HepG2 (cell line): ENCODE data around the gene SVOPL.

Experiments used
- CREB1 ChIP-seq, 2 experiments: fragments of 450-650 bp in 1 of 2; IDR thresholded peaks; 2 replicates each; pipeline ENCODE4 v1.6.1; 2016 to 2017; ENCODE audit warnings: control low read depth in 1 of 2, mild to moderate bottlenecking in 1 of 2, missing compliant biosample characterization in 1 of 2, missing genetic modification characterization in 1 of 2
- CTCF ChIP-seq: sonication (generic); formaldehyde crosslinking; IDR thresholded peaks from 2 replicates; pipeline ENCODE4 v1.5.0; 2020; ENCODE audit warnings: mild to moderate bottlenecking, missing genetic modification reagents, moderate library complexity
- EZH2 ChIP-seq: conservative IDR thresholded peaks from 2 replicates; pipeline ENCODE4 v1.6.1; 2012; ENCODE audit warnings: mild to moderate bottlenecking, low read depth, low read length, moderate library complexity
- HIVEP1 ChIP-seq: sonication (generic); formaldehyde crosslinking; IDR thresholded peaks from 2 replicates; pipeline ENCODE4 v1.4.0; 2020; ENCODE audit warnings: mild to moderate bottlenecking, missing genetic modification reagents
- MTA3 ChIP-seq: sonication (generic); formaldehyde crosslinking; IDR thresholded peaks from 2 replicates; pipeline ENCODE4 v1.4.0; 2020; ENCODE audit warnings: missing genetic modification reagents
- NFKB2 ChIP-seq: sonication (generic); formaldehyde crosslinking; IDR thresholded peaks from 2 replicates; pipeline ENCODE4 v1.4.0; 2020; ENCODE audit warnings: missing genetic modification reagents, borderline replicate concordance
- PBX2 ChIP-seq: IDR thresholded peaks from 2 replicates; pipeline ENCODE4 v1.6.1; 2016; ENCODE audit warnings: control low read depth
- PCBP2 ChIP-seq: fragments of 200-400 bp; formaldehyde crosslinking; optimal IDR thresholded peaks from 2 replicates; pipeline ENCODE3; 2018; ENCODE audit warnings: low read length, low read depth; ENCODE audit not compliant: poor library complexity, severe bottlenecking
- RAD21 ChIP-seq: fragments of 450-650 bp; formaldehyde crosslinking; IDR thresholded peaks from 2 replicates; pipeline ENCODE4 v1.5.0; 2020; ENCODE audit warnings: mild to moderate bottlenecking
- SYNCRIP ChIP-seq: fragments of 200-400 bp; formaldehyde crosslinking; IDR thresholded peaks from 2 replicates; pipeline ENCODE4 v1.6.1; 2018; ENCODE audit warnings: mild to moderate bottlenecking, low read depth, low read length; ENCODE audit not compliant: insufficient read depth
- YY1 ChIP-seq: IDR thresholded peaks from 2 replicates; pipeline ENCODE4 v1.6.1; 2011; ENCODE audit warnings: low read length, low read depth, moderate library complexity, mild to moderate bottlenecking; ENCODE audit not compliant: insufficient read depth, insufficient replicate concordance
- ZNF331 ChIP-seq: sonication (generic); formaldehyde crosslinking; IDR thresholded peaks from 2 replicates; pipeline ENCODE4 v1.4.0; 2020; ENCODE audit warnings: missing genetic modification reagents
- ZNF710 ChIP-seq: sonication (generic); formaldehyde crosslinking; IDR thresholded peaks from 2 replicates; pipeline ENCODE4 v1.5.0; 2020; ENCODE audit warnings: mild to moderate bottlenecking, missing genetic modification reagents, borderline replicate concordance

- TF ChIP-seq SYNCRIP (no peak), MTA3 (no peak), NFKB2 (no peak), ZNF331 (CRISPR knock-in tag) (no peak), ZNF710 (no peak), RAD21 (no peak), CTCF (CRISPR knock-in tag) (no peak), EZH2 (no peak), HIVEP1 (CRISPR knock-in tag) (no peak), YY1 (no peak), PCBP2 (no peak), PBX2 (CRISPR knock-in tag) (no peak), CREB1 (IDR thresholded peaks at IDR 0.05) (no peak), CREB1 (CRISPR knock-in tag; IDR thresholded peaks at IDR 0.05) (no peak)
Measured at GRCh38 chr7:138729444-138729843, 28.3 kb upstream of the SVOPL start.
